ENCODE measurements around the gene HECTD1.

The HECTD1 gene

DNA sequence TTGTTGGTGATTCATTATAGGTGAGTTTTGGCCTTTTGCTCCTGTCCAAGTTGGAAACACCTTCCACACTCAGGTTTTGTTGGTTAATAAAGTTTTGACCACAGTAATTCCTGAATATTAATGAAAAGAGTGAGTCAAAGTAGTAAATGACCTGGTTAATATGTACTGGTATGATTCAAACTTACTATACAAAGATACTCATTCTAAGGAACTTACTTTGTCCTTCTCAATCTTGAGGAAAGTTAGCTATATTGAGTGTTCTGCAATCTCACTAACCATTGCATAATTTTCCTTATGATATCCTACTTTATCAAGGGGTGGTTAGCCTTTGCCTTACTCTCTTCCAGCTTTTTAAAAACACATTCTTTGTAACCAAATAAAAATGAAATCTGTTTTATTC lies 20.9 kb upstream of the HECTD1 start:
- Histone ChIP-seq H3K4me3 (ENCODE audit: severe bottlenecking) (no peak overlapping the region), H3K36me3 (ENCODE audit: low read depth) (no peaks in the 10 kb centered on the region), H3K9me3 (ENCODE audit: severe bottlenecking) (no peaks in the 10 kb centered on the region), H3K27ac (ENCODE audit: poor library complexity, severe bottlenecking) (peak overlapping the region; percentile 4), H3K4me1 (ENCODE audit: insufficient read depth, poor library complexity, severe bottlenecking) (peaks cover 21% of the 10 kb centered on the region), H3K27me3 (ENCODE audit: insufficient read depth, poor library complexity, severe bottlenecking) (no peaks in the 10 kb centered on the region)
- TF ChIP-seq, protein P1, sequence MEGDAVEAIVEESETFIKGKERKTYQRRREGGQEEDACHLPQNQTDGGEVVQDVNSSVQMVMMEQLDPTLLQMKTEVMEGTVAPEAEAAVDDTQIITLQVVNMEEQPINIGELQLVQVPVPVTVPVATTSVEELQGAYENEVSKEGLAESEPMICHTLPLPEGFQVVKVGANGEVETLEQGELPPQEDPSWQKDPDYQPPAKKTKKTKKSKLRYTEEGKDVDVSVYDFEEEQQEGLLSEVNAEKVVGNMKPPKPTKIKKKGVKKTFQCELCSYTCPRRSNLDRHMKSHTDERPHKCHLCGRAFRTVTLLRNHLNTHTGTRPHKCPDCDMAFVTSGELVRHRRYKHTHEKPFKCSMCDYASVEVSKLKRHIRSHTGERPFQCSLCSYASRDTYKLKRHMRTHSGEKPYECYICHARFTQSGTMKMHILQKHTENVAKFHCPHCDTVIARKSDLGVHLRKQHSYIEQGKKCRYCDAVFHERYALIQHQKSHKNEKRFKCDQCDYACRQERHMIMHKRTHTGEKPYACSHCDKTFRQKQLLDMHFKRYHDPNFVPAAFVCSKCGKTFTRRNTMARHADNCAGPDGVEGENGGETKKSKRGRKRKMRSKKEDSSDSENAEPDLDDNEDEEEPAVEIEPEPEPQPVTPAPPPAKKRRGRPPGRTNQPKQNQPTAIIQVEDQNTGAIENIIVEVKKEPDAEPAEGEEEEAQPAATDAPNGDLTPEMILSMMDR (IDR thresholded peaks at IDR 0.05; ENCODE audit: poor library complexity, severe bottlenecking) = no peak
- ATAC-seq (ENCODE audit: low read depth) (no peak), DNase-seq (ENCODE audit: low spot score) (no peak)

DNA sequence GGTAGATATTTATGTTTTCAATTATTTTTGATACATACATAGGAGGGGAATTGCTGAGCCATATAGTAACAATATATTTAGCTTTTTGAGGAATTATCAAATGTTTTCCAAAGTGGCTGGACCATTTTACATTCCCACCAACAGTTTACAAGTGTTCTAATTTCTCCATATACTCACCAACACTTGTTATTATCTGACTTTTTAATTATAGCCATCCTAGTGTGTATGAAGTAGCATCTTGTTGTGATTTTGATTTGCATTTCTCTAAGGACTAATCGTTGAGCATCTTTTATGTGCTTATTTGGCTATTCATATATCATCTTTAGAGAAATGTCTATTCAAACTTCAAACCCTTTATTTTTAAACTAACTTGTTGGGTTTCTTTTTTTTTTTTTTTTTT lies 17.2 kb upstream of the HECTD1 start:
- DNase-seq (ENCODE audit: low spot score) (no peak), ATAC-seq (ENCODE audit: low read depth) (no peak)
- H3K4me1 ChIP-seq (ENCODE audit: insufficient read depth, poor library complexity, severe bottlenecking) = peaks cover 15% of the 10 kb centered on the region
- no peak overlapping the region for H3K4me3 ChIP-seq (ENCODE audit: severe bottlenecking)
- no peaks in the 10 kb centered on the region for H3K9me3 ChIP-seq (ENCODE audit: severe bottlenecking)
- H3K36me3 ChIP-seq (ENCODE audit: low read depth) = no peaks in the 10 kb centered on the region
- H3K27me3 ChIP-seq (ENCODE audit: insufficient read depth, poor library complexity, severe bottlenecking) = no peaks in the 10 kb centered on the region
- no peak overlapping the region for H3K27ac ChIP-seq (ENCODE audit: poor library complexity, severe bottlenecking)
- TF ChIP-seq, protein P1 (IDR thresholded peaks at IDR 0.05; ENCODE audit: poor library complexity, severe bottlenecking) = no peak

DNA sequence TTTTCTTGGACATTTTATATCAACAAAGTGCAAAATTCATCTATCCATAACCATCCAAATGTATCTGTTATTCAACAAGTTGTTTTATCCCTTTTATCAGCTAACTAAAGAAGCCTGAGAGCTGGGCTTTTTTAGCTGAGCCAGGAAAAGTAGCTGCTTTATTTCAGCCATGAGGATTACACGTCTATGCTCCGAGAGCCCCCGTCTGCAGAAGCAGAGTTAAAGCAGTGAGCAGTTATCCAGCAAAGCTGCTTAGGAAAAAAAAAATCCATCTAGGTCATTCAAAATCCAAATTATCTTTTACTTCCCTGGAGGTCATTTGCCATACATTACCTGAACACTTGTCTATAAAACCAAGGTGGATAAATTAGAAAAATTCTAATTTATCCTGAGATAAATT lies 15.7 kb upstream of the HECTD1 start:
- no peaks in the 10 kb centered on the region for H3K9me3 ChIP-seq (ENCODE audit: severe bottlenecking)
- H3K27me3 ChIP-seq (ENCODE audit: insufficient read depth, poor library complexity, severe bottlenecking) = no peaks in the 10 kb centered on the region
- no peak for DNase-seq (ENCODE audit: low spot score)
- peaks cover 7% of the 10 kb centered on the region for H3K4me1 ChIP-seq (ENCODE audit: insufficient read depth, poor library complexity, severe bottlenecking)
- H3K36me3 ChIP-seq (ENCODE audit: low read depth) = no peaks in the 10 kb centered on the region
- TF ChIP-seq, protein P1 (IDR thresholded peaks at IDR 0.05; ENCODE audit: poor library complexity, severe bottlenecking) = no peak
- no peak for ATAC-seq (ENCODE audit: low read depth)
- H3K27ac ChIP-seq (ENCODE audit: poor library complexity, severe bottlenecking) = no peak overlapping the region
- no peak overlapping the region for H3K4me3 ChIP-seq (ENCODE audit: severe bottlenecking)

DNA sequence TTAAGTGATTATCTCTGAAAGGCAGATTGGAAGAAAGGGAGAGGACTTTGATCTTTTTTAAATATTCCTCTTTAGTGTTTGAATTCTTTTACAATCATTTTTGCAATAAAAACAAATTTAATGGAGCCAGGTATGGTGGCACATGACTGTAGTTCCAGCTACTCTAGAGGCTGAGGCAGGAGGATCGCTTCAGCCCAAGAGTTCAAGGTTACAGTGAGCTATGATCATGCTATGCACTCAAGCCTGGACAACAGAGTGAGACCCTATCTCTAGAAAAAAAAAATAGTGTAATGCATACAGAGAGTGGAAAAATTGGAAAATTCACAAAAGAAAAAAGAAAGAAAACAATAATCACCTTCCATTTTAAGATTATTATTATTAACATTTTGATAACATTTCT lies 15.2 kb upstream of the HECTD1 start:
- Histone ChIP-seq H3K4me3 (ENCODE audit: severe bottlenecking) (no peak overlapping the region), H3K27ac (ENCODE audit: poor library complexity, severe bottlenecking) (no peak overlapping the region), H3K9me3 (ENCODE audit: severe bottlenecking) (no peaks in the 10 kb centered on the region), H3K27me3 (ENCODE audit: insufficient read depth, poor library complexity, severe bottlenecking) (no peaks in the 10 kb centered on the region), H3K36me3 (ENCODE audit: low read depth) (no peaks in the 10 kb centered on the region), H3K4me1 (ENCODE audit: insufficient read depth, poor library complexity, severe bottlenecking) (peaks cover 4% of the 10 kb centered on the region)
- TF ChIP-seq, protein P1 (IDR thresholded peaks at IDR 0.05; ENCODE audit: poor library complexity, severe bottlenecking) = no peak
- DNase-seq (ENCODE audit: low spot score) (no peak), ATAC-seq (ENCODE audit: low read depth) (no peak)

DNA sequence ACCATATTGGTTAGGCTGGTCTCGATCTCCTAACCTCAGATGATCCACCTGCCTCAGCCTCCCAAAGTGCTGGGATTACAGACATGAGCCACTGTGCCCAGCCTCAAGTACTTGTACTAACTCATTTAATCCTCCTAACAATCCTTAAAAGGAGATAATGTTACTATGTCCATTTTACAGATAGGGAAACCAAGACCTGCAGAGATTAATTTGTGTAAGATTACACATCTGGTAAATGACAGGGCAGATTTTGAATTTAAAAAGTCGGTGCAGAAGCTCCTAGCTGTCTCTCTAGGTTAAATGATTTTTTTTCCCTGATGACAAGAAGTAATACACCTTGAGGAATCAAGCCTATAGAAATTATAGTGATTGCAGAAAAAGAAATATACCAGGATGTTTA lies 13.7 kb upstream of the HECTD1 start:
- no peak for DNase-seq (ENCODE audit: low spot score)
- Histone ChIP-seq H3K4me3 (ENCODE audit: severe bottlenecking) (no peak overlapping the region), H3K9me3 (ENCODE audit: severe bottlenecking) (no peaks in the 10 kb centered on the region), H3K4me1 (ENCODE audit: insufficient read depth, poor library complexity, severe bottlenecking) (peaks cover 4% of the 10 kb centered on the region), H3K27ac (ENCODE audit: poor library complexity, severe bottlenecking) (no peak overlapping the region), H3K36me3 (ENCODE audit: low read depth) (no peaks in the 10 kb centered on the region), H3K27me3 (ENCODE audit: insufficient read depth, poor library complexity, severe bottlenecking) (no peaks in the 10 kb centered on the region)
- TF ChIP-seq, protein P1 (IDR thresholded peaks at IDR 0.05; ENCODE audit: poor library complexity, severe bottlenecking) = no peak
- ATAC-seq (ENCODE audit: low read depth) = no peak

Data from RWPE2 (cell line).